GM23338 (cell line): Measurements from ENCODE around the gene CFAP300. TPM values are rescaled to one million over a fixed set of nuclear protein-coding genes. Genes with fewer than 3 reads are reported as not detected.

Experiments used
- ATAC-seq: fragments of 200-7000 bp; cut with Tn5 transposase; 3 replicates; pipeline ENCODE4 v1.9.1; 2020
- DNase-seq: peaks from one replicate; pipeline ENCODE4 v3.0.0-alpha.2; 2015; ENCODE audit warnings: low spot score
- H2AFZ ChIP-seq: fragments of 200-600 bp; sonication (generic); 2 replicates; pipeline ENCODE4 v1.8.0; 2016; ENCODE audit warnings: antibody characterized with exemption, mild to moderate bottlenecking, moderate library complexity
- H3F3A ChIP-seq: fragments of 200-600 bp; sonication (generic); replicated peaks from 2 replicates; pipeline ENCODE4 v1.8.0; 2017; ENCODE audit warnings: antibody characterized with exemption, mixed run types, low read depth
- H3K27ac ChIP-seq: fragments of 200-600 bp; sonication (generic); 2 replicates; pipeline ENCODE4 v1.6.1; 2016; ENCODE audit warnings: low read depth
- H3K27me3 ChIP-seq: fragments of 200-600 bp; sonication (generic); 2 replicates; pipeline ENCODE4 v1.8.0; 2016; ENCODE audit warnings: mild to moderate bottlenecking, mixed run types, moderate library complexity; ENCODE audit not compliant: insufficient read depth
- H3K36me3 ChIP-seq: fragments of 200-600 bp; sonication (generic); 2 replicates; pipeline ENCODE4 v1.8.0; 2016; ENCODE audit warnings: mild to moderate bottlenecking; ENCODE audit not compliant: insufficient read depth
- H3K4me1 ChIP-seq: fragments of 200-600 bp; sonication (generic); 2 replicates; pipeline ENCODE4 v1.8.0; 2016; ENCODE audit warnings: mild to moderate bottlenecking, moderate library complexity; ENCODE audit not compliant: insufficient read depth
- H3K4me2 ChIP-seq: fragments of 200-600 bp; sonication (generic); 2 replicates; pipeline ENCODE4 v1.7.1; 2017; ENCODE audit warnings: mixed run types
- H3K4me3 ChIP-seq: fragments of 200-600 bp; sonication (generic); 2 replicates; pipeline ENCODE4 v1.6.1; 2016; ENCODE audit warnings: mixed run types
- H3K79me2 ChIP-seq: fragments of 200-600 bp; sonication (generic); replicated peaks from 2 replicates; pipeline ENCODE4 v1.8.0; 2017; ENCODE audit warnings: mild to moderate bottlenecking; ENCODE audit not compliant: insufficient read depth
- H3K9me2 ChIP-seq: fragments of 200-600 bp; sonication (generic); 2 replicates; pipeline ENCODE4 v1.8.0; 2017; ENCODE audit not compliant: insufficient read depth
- H4K20me1 ChIP-seq: fragments of 200-600 bp; sonication (generic); replicated peaks from 2 replicates; pipeline ENCODE4 v1.8.0; 2017; ENCODE audit warnings: mild to moderate bottlenecking; ENCODE audit not compliant: insufficient read depth
- H3K27ac Mint-ChIP-seq: 2 replicates; pipeline ENCODE4 v1.8.0; 2020; ENCODE audit warnings: inconsistent platforms, mild to moderate bottlenecking, moderate library complexity, mixed read lengths
- H3K27me3 Mint-ChIP-seq: 3 replicates; pipeline ENCODE4 v1.8.0; 2022; ENCODE audit warnings: low read depth, mild to moderate bottlenecking, moderate library complexity, mixed read lengths, inconsistent platforms; ENCODE audit not compliant: insufficient read depth, poor library complexity
- H3K36me3 Mint-ChIP-seq: 3 replicates; pipeline ENCODE4 v1.8.0; 2021; ENCODE audit warnings: low read depth, mild to moderate bottlenecking, inconsistent platforms, moderate library complexity, mixed read lengths
- H3K4me1 Mint-ChIP-seq: 3 replicates; pipeline ENCODE4 v1.8.0; 2020; ENCODE audit warnings: mild to moderate bottlenecking, inconsistent platforms, mixed read lengths
- H3K4me3 Mint-ChIP-seq: 3 replicates; pipeline ENCODE4 v1.8.0; 2021; ENCODE audit warnings: moderate library complexity, mild to moderate bottlenecking, inconsistent platforms, mixed read lengths
- H3K9me3 Mint-ChIP-seq: 3 replicates; pipeline ENCODE4 v1.8.0; 2020; ENCODE audit warnings: moderate library complexity, mild to moderate bottlenecking, inconsistent platforms, mixed read lengths
- CREB1 ChIP-seq: fragments of 250-450 bp; sonication (Bioruptor Pico); IDR thresholded peaks from 2 replicates; pipeline ENCODE4 v1.5.0; 2020; ENCODE audit warnings: low read depth, mild to moderate bottlenecking, moderate library complexity
- EZH2 ChIP-seq: fragments of 200-600 bp; sonication (generic); IDR thresholded peaks from one replicate; pipeline ENCODE4 v1.8.0; 2017; ENCODE audit warnings: antibody characterized with exemption, mild to moderate bottlenecking, low read depth; ENCODE audit not compliant: unreplicated experiment
- EZH2phosphoT487 ChIP-seq: fragments of 200-600 bp; sonication (generic); IDR thresholded peaks from one replicate; pipeline ENCODE4 v1.8.1; 2018; ENCODE audit warnings: antibody characterized with exemption; ENCODE audit not compliant: unreplicated experiment
- JUNB ChIP-seq: IDR thresholded peaks from one replicate; pipeline ENCODE4 v1.6.1; 2016; ENCODE audit warnings: antibody characterized with exemption; ENCODE audit not compliant: unreplicated experiment
- NANOG ChIP-seq: IDR thresholded peaks from 2 replicates; pipeline ENCODE4 v1.6.1; 2016; ENCODE audit warnings: antibody characterized with exemption, borderline replicate concordance
- POLR2AphosphoS5 ChIP-seq: IDR thresholded peaks from 2 replicates; pipeline ENCODE4 v1.6.1; 2016; ENCODE audit warnings: antibody characterized with exemption, low read depth
- STAT1 ChIP-seq: IDR thresholded peaks from one replicate; pipeline ENCODE4 v1.6.1; 2016; ENCODE audit warnings: antibody characterized with exemption; ENCODE audit not compliant: unreplicated experiment
- ZNF114 ChIP-seq: fragments of 250-450 bp; sonication (Bioruptor Pico); IDR thresholded peaks from 2 replicates; pipeline ENCODE4 v1.5.0; 2020; ENCODE audit warnings: mild to moderate bottlenecking, moderate library complexity
- ZNF331 ChIP-seq: fragments of 250-450 bp; sonication (Bioruptor Pico); IDR thresholded peaks from 2 replicates; pipeline ENCODE4 v1.5.0; 2020; ENCODE audit warnings: low read depth, mild to moderate bottlenecking, moderate library complexity
- polyA plus RNA-seq: library from polyadenylated mRNA; unstranded; fragments of >200 nt; fragmentation: Nextera tagmentation; extraction: Ambion mirVana; gene quantifications from 2 replicates; pipeline ENCODE4 v1.2.1, GENCODE V29; 2016
- total RNA-seq: library from RNA; depleted of rRNA; stranded (reverse); fragments of >200 nt; shearing (Covaris generic); gene quantifications from 2 replicates; pipeline ENCODE4 v1.2.3, GENCODE V29; 2014
- TF ChIP-seq, protein P1 (sequence below): fragments of 250-450 bp; sonication (Bioruptor Pico); IDR thresholded peaks from 2 replicates; pipeline ENCODE4 v1.5.0; 2020; ENCODE audit warnings: mild to moderate bottlenecking, moderate library complexity
- TF ChIP-seq, protein P2 (sequence below), 2 experiments: fragments of 200-600 bp in 1 of 2; sonication (generic) in 1 of 2; conservative IDR thresholded peaks; 2 replicates each; pipeline versions ENCODE4 v1.5.1 to v1.6.1; 2016 to 2017; ENCODE audit warnings: antibody characterized with exemption in 2 of 2, low read depth in 2 of 2, mild to moderate bottlenecking in 2 of 2, moderate library complexity in 1 of 2
- TF ChIP-seq, protein P3 (sequence below): IDR thresholded peaks from 2 replicates; pipeline ENCODE4 v1.6.1; 2016; ENCODE audit warnings: antibody characterized with exemption

The CFAP300 gene
- total and polyA plus RNA-seq, 2 experiments from 2014 or later, result 1.4 to 6.0 TPM

DNA sequence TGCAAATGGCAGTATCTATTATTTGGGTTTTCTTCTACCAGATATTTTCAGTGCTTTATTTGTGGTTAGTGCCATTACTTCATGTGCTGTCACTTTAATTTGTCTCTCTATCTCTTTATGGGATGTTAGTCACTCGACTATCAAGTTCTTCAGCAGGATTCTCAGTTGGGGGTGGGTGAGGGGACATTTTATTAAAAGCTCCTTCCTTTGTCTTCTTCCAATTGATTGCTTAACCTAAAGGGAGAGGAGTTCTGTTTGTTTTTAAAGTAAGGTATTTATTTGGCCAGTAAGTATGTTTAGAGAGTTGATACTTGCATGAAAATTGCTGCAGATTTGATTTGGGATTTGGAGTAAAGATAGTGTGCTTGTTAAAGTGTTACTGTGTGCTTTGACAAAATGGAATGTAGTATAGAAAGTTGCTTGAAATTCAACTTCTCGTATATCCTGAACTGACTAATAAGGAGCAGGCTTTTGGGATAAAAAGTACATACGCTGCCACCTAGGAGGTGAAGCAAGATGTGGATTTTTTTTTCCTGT, 73.3 kb downstream of the CFAP300 start:
- no peak overlapping the region for H2AFZ ChIP-seq
- no peaks in the 10 kb centered on the region for H3K9me2 ChIP-seq
- peaks cover 98% of the 10 kb centered on the region for H3K79me2 ChIP-seq
- no peak overlapping the region; the same call in 1 of the 2 replicates for H3K4me3 ChIP-seq
- peaks cover 42% of the 10 kb centered on the region for H3K36me3 Mint-ChIP-seq
- peak overlapping the region; percentile 73 for H3K4me2 ChIP-seq
- TF ChIP-seq POLR2AphosphoS5 (no peak), JUNB (no peak), STAT1 (no peak)
- TF ChIP-seq, protein P1, sequence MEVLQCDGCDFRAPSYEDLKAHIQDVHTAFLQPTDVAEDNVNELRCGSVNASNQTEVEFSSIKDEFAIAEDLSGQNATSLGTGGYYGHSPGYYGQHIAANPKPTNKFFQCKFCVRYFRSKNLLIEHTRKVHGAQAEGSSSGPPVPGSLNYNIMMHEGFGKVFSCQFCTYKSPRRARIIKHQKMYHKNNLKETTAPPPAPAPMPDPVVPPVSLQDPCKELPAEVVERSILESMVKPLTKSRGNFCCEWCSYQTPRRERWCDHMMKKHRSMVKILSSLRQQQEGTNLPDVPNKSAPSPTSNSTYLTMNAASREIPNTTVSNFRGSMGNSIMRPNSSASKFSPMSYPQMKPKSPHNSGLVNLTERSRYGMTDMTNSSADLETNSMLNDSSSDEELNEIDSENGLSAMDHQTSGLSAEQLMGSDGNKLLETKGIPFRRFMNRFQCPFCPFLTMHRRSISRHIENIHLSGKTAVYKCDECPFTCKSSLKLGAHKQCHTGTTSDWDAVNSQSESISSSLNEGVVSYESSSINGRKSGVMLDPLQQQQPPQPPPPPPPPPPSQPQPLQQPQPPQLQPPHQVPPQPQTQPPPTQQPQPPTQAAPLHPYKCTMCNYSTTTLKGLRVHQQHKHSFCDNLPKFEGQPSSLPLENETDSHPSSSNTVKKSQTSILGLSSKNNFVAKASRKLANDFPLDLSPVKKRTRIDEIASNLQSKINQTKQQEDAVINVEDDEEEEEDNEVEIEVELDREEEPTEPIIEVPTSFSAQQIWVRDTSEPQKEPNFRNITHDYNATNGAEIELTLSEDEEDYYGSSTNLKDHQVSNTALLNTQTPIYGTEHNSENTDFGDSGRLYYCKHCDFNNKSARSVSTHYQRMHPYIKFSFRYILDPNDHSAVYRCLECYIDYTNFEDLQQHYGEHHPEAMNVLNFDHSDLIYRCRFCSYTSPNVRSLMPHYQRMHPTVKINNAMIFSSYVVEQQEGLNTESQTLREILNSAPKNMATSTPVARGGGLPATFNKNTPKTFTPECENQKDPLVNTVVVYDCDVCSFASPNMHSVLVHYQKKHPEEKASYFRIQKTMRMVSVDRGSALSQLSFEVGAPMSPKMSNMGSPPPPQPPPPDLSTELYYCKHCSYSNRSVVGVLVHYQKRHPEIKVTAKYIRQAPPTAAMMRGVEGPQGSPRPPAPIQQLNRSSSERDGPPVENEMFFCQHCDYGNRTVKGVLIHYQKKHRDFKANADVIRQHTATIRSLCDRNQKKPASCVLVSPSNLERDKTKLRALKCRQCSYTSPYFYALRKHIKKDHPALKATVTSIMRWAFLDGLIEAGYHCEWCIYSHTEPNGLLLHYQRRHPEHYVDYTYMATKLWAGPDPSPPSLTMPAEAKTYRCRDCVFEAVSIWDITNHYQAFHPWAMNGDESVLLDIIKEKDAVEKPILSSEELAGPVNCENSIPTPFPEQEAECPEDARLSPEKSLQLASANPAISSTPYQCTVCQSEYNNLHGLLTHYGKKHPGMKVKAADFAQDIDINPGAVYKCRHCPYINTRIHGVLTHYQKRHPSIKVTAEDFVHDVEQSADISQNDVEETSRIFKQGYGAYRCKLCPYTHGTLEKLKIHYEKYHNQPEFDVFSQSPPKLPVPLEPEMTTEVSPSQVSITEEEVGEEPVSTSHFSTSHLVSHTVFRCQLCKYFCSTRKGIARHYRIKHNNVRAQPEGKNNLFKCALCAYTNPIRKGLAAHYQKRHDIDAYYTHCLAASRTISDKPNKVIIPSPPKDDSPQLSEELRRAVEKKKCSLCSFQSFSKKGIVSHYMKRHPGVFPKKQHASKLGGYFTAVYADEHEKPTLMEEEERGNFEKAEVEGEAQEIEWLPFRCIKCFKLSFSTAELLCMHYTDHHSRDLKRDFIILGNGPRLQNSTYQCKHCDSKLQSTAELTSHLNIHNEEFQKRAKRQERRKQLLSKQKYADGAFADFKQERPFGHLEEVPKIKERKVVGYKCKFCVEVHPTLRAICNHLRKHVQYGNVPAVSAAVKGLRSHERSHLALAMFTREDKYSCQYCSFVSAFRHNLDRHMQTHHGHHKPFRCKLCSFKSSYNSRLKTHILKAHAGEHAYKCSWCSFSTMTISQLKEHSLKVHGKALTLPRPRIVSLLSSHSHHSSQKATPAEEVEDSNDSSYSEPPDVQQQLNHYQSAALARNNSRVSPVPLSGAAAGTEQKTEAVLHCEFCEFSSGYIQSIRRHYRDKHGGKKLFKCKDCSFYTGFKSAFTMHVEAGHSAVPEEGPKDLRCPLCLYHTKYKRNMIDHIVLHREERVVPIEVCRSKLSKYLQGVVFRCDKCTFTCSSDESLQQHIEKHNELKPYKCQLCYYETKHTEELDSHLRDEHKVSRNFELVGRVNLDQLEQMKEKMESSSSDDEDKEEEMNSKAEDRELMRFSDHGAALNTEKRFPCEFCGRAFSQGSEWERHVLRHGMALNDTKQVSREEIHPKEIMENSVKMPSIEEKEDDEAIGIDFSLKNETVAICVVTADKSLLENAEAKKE (CRISPR knock-in tag), result no peak
- no peaks in the 10 kb centered on the region for H3F3A ChIP-seq
- H3K36me3 ChIP-seq, result no peaks in the 10 kb centered on the region
- peak overlapping the region; percentile 9 for H3K27ac ChIP-seq
- H3K27me3 ChIP-seq, result no peaks in the 10 kb centered on the region
- H3K4me1 Mint-ChIP-seq, result peaks cover 53% of the 10 kb centered on the region
- ATAC-seq, result no peak
- H3K27ac Mint-ChIP-seq, result peak overlapping the region; percentile 10
- H3K4me3 Mint-ChIP-seq, result peak overlapping the region; percentile 0; the same call in 1 of the 3 replicates
- H3K9me3 Mint-ChIP-seq, result peaks cover 22% of the 10 kb centered on the region
- H3K27me3 Mint-ChIP-seq, result peaks cover 4% of the 10 kb centered on the region
- peak; percentile 40 for DNase-seq
- H3K4me1 ChIP-seq, result peaks cover 58% of the 10 kb centered on the region
- H4K20me1 ChIP-seq, result no peaks in the 10 kb centered on the region

DNA sequence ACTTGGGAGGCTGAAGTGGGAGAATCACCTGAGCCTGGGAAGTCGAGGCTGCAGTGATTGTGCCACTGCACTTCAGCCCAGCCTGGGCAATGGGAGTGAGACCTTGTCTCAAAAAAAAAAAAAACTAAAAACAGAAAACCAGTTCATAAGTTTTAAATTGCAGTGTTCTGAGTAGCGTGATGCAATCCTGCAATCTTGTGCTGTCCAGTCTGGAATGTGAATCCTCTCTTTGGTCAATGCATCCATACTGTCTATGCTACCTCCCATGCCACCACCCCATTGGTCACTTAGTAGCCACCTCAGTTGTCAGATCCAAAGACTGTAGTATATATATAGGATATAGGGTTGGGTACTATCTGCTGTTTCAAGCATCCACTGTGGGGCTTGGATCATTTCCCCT, 74.1 kb downstream of the CFAP300 start:
- Histone ChIP-seq H3K4me2 (no peak overlapping the region), H3K79me2 (peaks cover 100% of the 10 kb centered on the region), H3K4me1 (peaks cover 50% of the 10 kb centered on the region), H3K4me3 (no peak overlapping the region), H3K9me2 (no peaks in the 10 kb centered on the region), H3K27ac (no peak overlapping the region), H3F3A (no peaks in the 10 kb centered on the region), H3K27me3 (no peaks in the 10 kb centered on the region), H2AFZ (no peak overlapping the region), H3K36me3 (peaks cover 7% of the 10 kb centered on the region), H4K20me1 (no peaks in the 10 kb centered on the region)
- Mint-ChIP-seq H3K36me3 (peaks cover 50% of the 10 kb centered on the region), H3K27ac (no peak overlapping the region), H3K4me3 (no peak overlapping the region), H3K4me1 (peaks cover 44% of the 10 kb centered on the region), H3K27me3 (peaks cover 4% of the 10 kb centered on the region), H3K9me3 (peaks cover 30% of the 10 kb centered on the region)
- DNase-seq, result no peak
- ATAC-seq, result no peak
- TF ChIP-seq ZNF114 (CRISPR knock-in tag) (no peak), NANOG (no peak), ZNF331 (no peak), EZH2phosphoT487 (no peak), POLR2AphosphoS5 (no peak), EZH2 (no peak), CREB1 (CRISPR knock-in tag) (no peak)
- TF ChIP-seq, protein P2, sequence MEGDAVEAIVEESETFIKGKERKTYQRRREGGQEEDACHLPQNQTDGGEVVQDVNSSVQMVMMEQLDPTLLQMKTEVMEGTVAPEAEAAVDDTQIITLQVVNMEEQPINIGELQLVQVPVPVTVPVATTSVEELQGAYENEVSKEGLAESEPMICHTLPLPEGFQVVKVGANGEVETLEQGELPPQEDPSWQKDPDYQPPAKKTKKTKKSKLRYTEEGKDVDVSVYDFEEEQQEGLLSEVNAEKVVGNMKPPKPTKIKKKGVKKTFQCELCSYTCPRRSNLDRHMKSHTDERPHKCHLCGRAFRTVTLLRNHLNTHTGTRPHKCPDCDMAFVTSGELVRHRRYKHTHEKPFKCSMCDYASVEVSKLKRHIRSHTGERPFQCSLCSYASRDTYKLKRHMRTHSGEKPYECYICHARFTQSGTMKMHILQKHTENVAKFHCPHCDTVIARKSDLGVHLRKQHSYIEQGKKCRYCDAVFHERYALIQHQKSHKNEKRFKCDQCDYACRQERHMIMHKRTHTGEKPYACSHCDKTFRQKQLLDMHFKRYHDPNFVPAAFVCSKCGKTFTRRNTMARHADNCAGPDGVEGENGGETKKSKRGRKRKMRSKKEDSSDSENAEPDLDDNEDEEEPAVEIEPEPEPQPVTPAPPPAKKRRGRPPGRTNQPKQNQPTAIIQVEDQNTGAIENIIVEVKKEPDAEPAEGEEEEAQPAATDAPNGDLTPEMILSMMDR (conservative IDR thresholded peaks at IDR 0.05; ENCODE audit: low read depth in 2 of 2), result no peak
- TF ChIP-seq, protein P3, sequence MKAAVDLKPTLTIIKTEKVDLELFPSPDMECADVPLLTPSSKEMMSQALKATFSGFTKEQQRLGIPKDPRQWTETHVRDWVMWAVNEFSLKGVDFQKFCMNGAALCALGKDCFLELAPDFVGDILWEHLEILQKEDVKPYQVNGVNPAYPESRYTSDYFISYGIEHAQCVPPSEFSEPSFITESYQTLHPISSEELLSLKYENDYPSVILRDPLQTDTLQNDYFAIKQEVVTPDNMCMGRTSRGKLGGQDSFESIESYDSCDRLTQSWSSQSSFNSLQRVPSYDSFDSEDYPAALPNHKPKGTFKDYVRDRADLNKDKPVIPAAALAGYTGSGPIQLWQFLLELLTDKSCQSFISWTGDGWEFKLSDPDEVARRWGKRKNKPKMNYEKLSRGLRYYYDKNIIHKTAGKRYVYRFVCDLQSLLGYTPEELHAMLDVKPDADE, result no peak
